Esophagus muscularis mucosa (tissue), 3 donors: ENCODE data around the gene CHRM5.

Experiments used
- POLR2A ChIP-seq: fragments of 450-650 bp; IDR thresholded peaks from one replicate; pipeline ENCODE4 v1.6.1; 2017; ENCODE audit warnings: antibody characterized with exemption, moderate library complexity, mild to moderate bottlenecking, low read depth
- POLR2AphosphoS5 ChIP-seq, 2 donors: sonication (generic); formaldehyde crosslinking; IDR thresholded peaks; one replicate each; pipeline ENCODE4 v1.6.1; 2017; ENCODE audit warnings: antibody characterized with exemption in 2 of 2
- TF ChIP-seq, protein P1 (sequence below), 3 experiments: fragments of 200-600 bp in 2 of 3; fragments of 450-650 bp in 1 of 3; sonication (generic) in 2 of 3; IDR thresholded peaks; one replicate each; pipeline ENCODE4 v1.5.1; 2017 to 2019; ENCODE audit warnings: antibody characterized with exemption in 3 of 3, mild to moderate bottlenecking in 2 of 3, moderate library complexity in 1 of 3

DNA sequence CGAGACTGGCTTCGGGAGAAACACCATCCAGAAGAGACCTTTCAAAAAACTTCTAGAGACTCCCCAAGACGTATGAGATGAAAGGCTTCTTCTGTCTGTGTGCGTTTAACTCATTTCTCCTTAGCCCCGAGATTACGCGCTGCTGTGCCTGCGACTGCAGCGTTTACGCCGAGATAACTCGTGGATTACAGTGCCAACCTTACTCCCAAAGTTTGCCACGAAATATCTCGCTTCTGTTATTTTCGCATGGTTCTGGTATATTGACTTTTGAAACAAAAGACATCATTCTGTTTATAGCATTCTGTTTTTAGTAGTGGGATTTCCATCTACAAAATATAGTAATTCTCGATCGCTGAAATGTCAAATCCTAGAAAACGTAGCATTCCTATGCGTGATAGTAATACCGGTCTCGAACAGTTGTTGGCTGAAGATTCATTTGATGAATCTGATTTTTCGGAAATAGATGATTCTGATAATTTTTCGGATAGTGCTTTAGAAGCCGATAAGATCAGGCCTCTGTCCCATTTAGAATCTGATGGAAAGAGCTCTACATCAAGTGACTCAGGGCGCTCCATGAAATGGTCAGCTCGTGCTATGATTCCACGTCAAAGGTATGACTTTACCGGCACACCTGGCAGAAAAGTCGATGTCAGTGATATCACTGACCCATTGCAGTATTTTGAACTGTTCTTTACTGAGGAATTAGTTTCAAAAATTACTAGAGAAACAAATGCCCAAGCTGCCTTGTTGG lies 134.1 kb downstream of the CHRM5 start:
- TF ChIP-seq POLR2A (no peak), POLR2AphosphoS5 (IDR thresholded peaks at IDR 0.05) (no peak)
- TF ChIP-seq, protein P1, sequence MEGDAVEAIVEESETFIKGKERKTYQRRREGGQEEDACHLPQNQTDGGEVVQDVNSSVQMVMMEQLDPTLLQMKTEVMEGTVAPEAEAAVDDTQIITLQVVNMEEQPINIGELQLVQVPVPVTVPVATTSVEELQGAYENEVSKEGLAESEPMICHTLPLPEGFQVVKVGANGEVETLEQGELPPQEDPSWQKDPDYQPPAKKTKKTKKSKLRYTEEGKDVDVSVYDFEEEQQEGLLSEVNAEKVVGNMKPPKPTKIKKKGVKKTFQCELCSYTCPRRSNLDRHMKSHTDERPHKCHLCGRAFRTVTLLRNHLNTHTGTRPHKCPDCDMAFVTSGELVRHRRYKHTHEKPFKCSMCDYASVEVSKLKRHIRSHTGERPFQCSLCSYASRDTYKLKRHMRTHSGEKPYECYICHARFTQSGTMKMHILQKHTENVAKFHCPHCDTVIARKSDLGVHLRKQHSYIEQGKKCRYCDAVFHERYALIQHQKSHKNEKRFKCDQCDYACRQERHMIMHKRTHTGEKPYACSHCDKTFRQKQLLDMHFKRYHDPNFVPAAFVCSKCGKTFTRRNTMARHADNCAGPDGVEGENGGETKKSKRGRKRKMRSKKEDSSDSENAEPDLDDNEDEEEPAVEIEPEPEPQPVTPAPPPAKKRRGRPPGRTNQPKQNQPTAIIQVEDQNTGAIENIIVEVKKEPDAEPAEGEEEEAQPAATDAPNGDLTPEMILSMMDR (IDR thresholded peaks at IDR 0.05): no peak
